ELR (cell line): ENCODE results near the gene PDE4D.
"Not testable (repeated sequence)": the region's sequence is repeated elsewhere in the genome, so short reads cannot be mapped to it uniquely, and the experiment has no call there.

Source experiments
- DNase-seq: peaks from one replicate; pipeline ENCODE4 v3.0.0-alpha.2; 2015; ENCODE audit warnings: low read depth

Gene PDE4D

GRCh38 chr5:59325070-59325469 lies 568.5 kb downstream of the PDE4D start:
- DNase-seq = no peak

GRCh38 chr5:59322894-59323293 lies 570.6 kb downstream of the PDE4D start:
- no peak for DNase-seq

- no peak for DNase-seq
Observed at GRCh38 chr5:59322058-59322457, 571.5 kb downstream of the PDE4D start.

- no peak for DNase-seq
Observed at GRCh38 chr5:59321642-59322041, 571.9 kb downstream of the PDE4D start.

GRCh38 chr5:59320420-59320819 lies 573.1 kb downstream of the PDE4D start:
- DNase-seq = no peak

GRCh38 chr5:59319250-59319649 lies 574.3 kb downstream of the PDE4D start:
- DNase-seq = no peak

GRCh38 chr5:59317774-59318205 lies 575.7 kb downstream of the PDE4D start:
- no peak for DNase-seq

GRCh38 chr5:59317023-59317773 lies 576.3 kb downstream of the PDE4D start:
- peak; percentile 41 for DNase-seq

GRCh38 chr5:59312223-59312622 lies 581.3 kb downstream of the PDE4D start:
- DNase-seq = no peak

GRCh38 chr5:59308685-59309084 lies 584.8 kb downstream of the PDE4D start:
- not testable (repeated sequence) for DNase-seq

GRCh38 chr5:59303289-59303716 lies 590.2 kb downstream of the PDE4D start:
- DNase-seq = not testable (repeated sequence)

- not testable (repeated sequence) for DNase-seq
Observed at GRCh38 chr5:59302509-59302908, 591.0 kb downstream of the PDE4D start.

GRCh38 chr5:59301727-59302126 lies 591.8 kb downstream of the PDE4D start:
- DNase-seq = no peak

- DNase-seq = no peak
Observed at GRCh38 chr5:59300930-59301329, 592.6 kb downstream of the PDE4D start.

GRCh38 chr5:59299006-59299405 lies 594.5 kb downstream of the PDE4D start:
- DNase-seq = no peak

GRCh38 chr5:59296317-59297264 lies 596.9 kb downstream of the PDE4D start:
- DNase-seq = peak; percentile 55

- DNase-seq = no peak
Observed at GRCh38 chr5:59293700-59294099, 599.8 kb downstream of the PDE4D start.

- no peak for DNase-seq
Observed at GRCh38 chr5:59291941-59292340, 601.6 kb downstream of the PDE4D start.

- no peak for DNase-seq
Observed at GRCh38 chr5:59287884-59288283, 605.6 kb downstream of the PDE4D start.

- no peak for DNase-seq
Observed at GRCh38 chr5:59287361-59287760, 606.2 kb downstream of the PDE4D start.

GRCh38 chr5:59286510-59286909 lies 607.0 kb downstream of the PDE4D start:
- DNase-seq = no peak

- no peak for DNase-seq
Observed at GRCh38 chr5:59285300-59286016, 608.1 kb downstream of the PDE4D start.
